KOPT-K1 (cell line): ENCODE results near the gene SPAG4.

Experiments
- H3K27ac ChIP-seq: fragments of 200-600 bp; sonication (generic); 2 replicates; pipeline ENCODE4 v1.5.1; 2016; ENCODE audit warnings: antibody characterized with exemption, mild to moderate bottlenecking, low read depth, low read length; ENCODE audit not compliant: poor library complexity, severe bottlenecking
- H3K36me3 ChIP-seq: fragments of 200-600 bp; sonication (generic); 2 replicates; pipeline ENCODE4 v1.5.1; 2017; ENCODE audit warnings: antibody characterized with exemption, mild to moderate bottlenecking, low read length, moderate library complexity; ENCODE audit not compliant: insufficient read depth
- H3K9me3 ChIP-seq: fragments of 200-600 bp; sonication (generic); 2 replicates; pipeline ENCODE4 v1.5.1; 2017; ENCODE audit warnings: antibody characterized with exemption, low read length, mild to moderate bottlenecking; ENCODE audit not compliant: insufficient read depth, poor library complexity, severe bottlenecking

The SPAG4 gene

GRCh38 chr20:35629427-35630145, 14.0 kb downstream of the SPAG4 start:
- Histone ChIP-seq H3K27ac (no peak overlapping the region), H3K36me3 (peaks cover 87% of the 10 kb centered on the region)

GRCh38 chr20:35630636-35631035, 15.0 kb downstream of the SPAG4 start:
- H3K27ac ChIP-seq = no peak overlapping the region
- H3K9me3 ChIP-seq = no peaks in the 10 kb centered on the region
- peaks cover 76% of the 10 kb centered on the region for H3K36me3 ChIP-seq

More at GRCh38 chr20:35629427-35630145, 14.0 kb downstream of the SPAG4 start:
- no peaks in the 10 kb centered on the region for H3K9me3 ChIP-seq

- Histone ChIP-seq H3K36me3 (peaks cover 56% of the 10 kb centered on the region), H3K27ac (no peak overlapping the region), H3K9me3 (no peaks in the 10 kb centered on the region)
Measured at GRCh38 chr20:35632539-35633115, 17.0 kb downstream of the SPAG4 start.

- Histone ChIP-seq H3K27ac (no peak overlapping the region), H3K9me3 (no peaks in the 10 kb centered on the region)
Measured at GRCh38 chr20:35635652-35636051, 20.0 kb downstream of the SPAG4 start.

GRCh38 chr20:35636095-35636494, 20.5 kb downstream of the SPAG4 start:
- H3K27ac ChIP-seq = no peak overlapping the region
- no peaks in the 10 kb centered on the region for H3K9me3 ChIP-seq
- H3K36me3 ChIP-seq = peaks cover 24% of the 10 kb centered on the region

More at GRCh38 chr20:35635652-35636051, 20.0 kb downstream of the SPAG4 start:
- H3K36me3 ChIP-seq = peaks cover 29% of the 10 kb centered on the region

GRCh38 chr20:35637276-35637675, 21.6 kb downstream of the SPAG4 start:
- Histone ChIP-seq H3K36me3 (peaks cover 12% of the 10 kb centered on the region), H3K9me3 (no peaks in the 10 kb centered on the region), H3K27ac (no peak overlapping the region)

GRCh38 chr20:35638751-35639150, 23.1 kb downstream of the SPAG4 start:
- Histone ChIP-seq H3K27ac (no peak overlapping the region), H3K9me3 (no peaks in the 10 kb centered on the region), H3K36me3 (no peaks in the 10 kb centered on the region; the same call in 1 of the 2 replicates)

GRCh38 chr20:35640724-35641123, 25.1 kb downstream of the SPAG4 start:
- H3K36me3 ChIP-seq = peaks cover 12% of the 10 kb centered on the region; the same call in 1 of the 2 replicates
- no peak overlapping the region for H3K27ac ChIP-seq
- H3K9me3 ChIP-seq = no peaks in the 10 kb centered on the region

- Histone ChIP-seq H3K9me3 (no peaks in the 10 kb centered on the region), H3K27ac (no peak overlapping the region), H3K36me3 (peaks cover 13% of the 10 kb centered on the region; the same call in 1 of the 2 replicates)
Measured at GRCh38 chr20:35641743-35642142, 26.1 kb downstream of the SPAG4 start.

GRCh38 chr20:35643045-35643444, 27.4 kb downstream of the SPAG4 start:
- Histone ChIP-seq H3K27ac (no peak overlapping the region), H3K36me3 (peaks cover 21% of the 10 kb centered on the region; the same call in 1 of the 2 replicates), H3K9me3 (no peaks in the 10 kb centered on the region)

GRCh38 chr20:35644806-35645205, 29.2 kb downstream of the SPAG4 start:
- H3K9me3 ChIP-seq = no peaks in the 10 kb centered on the region
- H3K36me3 ChIP-seq = peaks cover 39% of the 10 kb centered on the region
- no peak overlapping the region for H3K27ac ChIP-seq

- Histone ChIP-seq H3K9me3 (no peaks in the 10 kb centered on the region), H3K27ac (no peak overlapping the region), H3K36me3 (peaks cover 78% of the 10 kb centered on the region)
Measured at GRCh38 chr20:35648836-35649235, 33.2 kb downstream of the SPAG4 start.

GRCh38 chr20:35650632-35651031, 35.0 kb downstream of the SPAG4 start:
- Histone ChIP-seq H3K36me3 (peaks cover 85% of the 10 kb centered on the region), H3K27ac (no peak overlapping the region)

GRCh38 chr20:35651958-35652357, 36.3 kb downstream of the SPAG4 start:
- H3K36me3 ChIP-seq = peaks cover 96% of the 10 kb centered on the region
- no peak overlapping the region for H3K27ac ChIP-seq
- H3K9me3 ChIP-seq = no peaks in the 10 kb centered on the region

More at GRCh38 chr20:35650632-35651031, 35.0 kb downstream of the SPAG4 start:
- H3K9me3 ChIP-seq = no peaks in the 10 kb centered on the region

- Histone ChIP-seq H3K9me3 (no peaks in the 10 kb centered on the region), H3K27ac (no peak overlapping the region), H3K36me3 (peaks cover 98% of the 10 kb centered on the region)
Measured at GRCh38 chr20:35652641-35653429, 37.2 kb downstream of the SPAG4 start.
